ENCODE measurements around the gene INAVA.

The INAVA gene

GRCh38 chr1:200866521-200866920 lies 28.2 kb upstream of the INAVA start:
- H3K9ac ChIP-seq (ENCODE audit: low read length), result peak overlapping the region; percentile 52
- peak; percentile 98 for DNase-seq
- H3K9me2 ChIP-seq (replicated peaks; ENCODE audit: insufficient read depth, low read length), result no peaks in the 10 kb centered on the region

GRCh38 chr1:200867018-200867811 lies 27.5 kb upstream of the INAVA start:
- Histone ChIP-seq H3K9me3 (replicated peaks; ENCODE audit: insufficient read depth, low read length) (no peaks in the 10 kb centered on the region), H3K27me3 (replicated peaks; ENCODE audit: insufficient read depth, low read length) (no peaks in the 10 kb centered on the region), H4K20me1 (ENCODE audit: insufficient read depth, low read length) (no peaks in the 10 kb centered on the region), H3K9me2 (replicated peaks; ENCODE audit: insufficient read depth, low read length) (no peaks in the 10 kb centered on the region), H3K36me3 (replicated peaks; ENCODE audit: insufficient read depth, low read length) (no peaks in the 10 kb centered on the region), H3F3A (ENCODE audit: insufficient read depth, low read length) (peaks cover 42% of the 10 kb centered on the region), H3K9ac (ENCODE audit: low read length) (peak overlapping the region; percentile 73), H2AFZ (ENCODE audit: low read length) (peak overlapping the region; percentile 24), H3K4me2 (ENCODE audit: low read depth, low read length) (peak overlapping the region; percentile 96), H3K4me1 (ENCODE audit: low read length) (peaks cover 56% of the 10 kb centered on the region), H3K79me2 (ENCODE audit: low read length) (no peaks in the 10 kb centered on the region), H3K4me3 (ENCODE audit: low read length) (peak overlapping the region; percentile 54), H3K27ac (ENCODE audit: low read length) (peak overlapping the region; percentile 91)
- TF ChIP-seq CTCF (IDR thresholded peaks at IDR 0.05; ENCODE audit: low read length) (no peak), EZH2phosphoT487 (IDR thresholded peaks at IDR 0.05; ENCODE audit: low read length) (no peak), EZH2 (optimal IDR thresholded peaks at IDR 0.05; ENCODE audit: low read depth, low read length) (no peak)
- peak; percentile 95 for DNase-seq

More at GRCh38 chr1:200866521-200866920, 28.2 kb upstream of the INAVA start:
- H3K4me2 ChIP-seq (ENCODE audit: low read depth, low read length), result peak overlapping the region; percentile 79
- no peaks in the 10 kb centered on the region for H3K79me2 ChIP-seq (ENCODE audit: low read length)
- no peaks in the 10 kb centered on the region for H3K36me3 ChIP-seq (replicated peaks; ENCODE audit: insufficient read depth, low read length)
- no peaks in the 10 kb centered on the region for H4K20me1 ChIP-seq (ENCODE audit: insufficient read depth, low read length)
- no peak overlapping the region for H2AFZ ChIP-seq (ENCODE audit: low read length)
- H3K4me1 ChIP-seq (ENCODE audit: low read length), result peaks cover 61% of the 10 kb centered on the region
- H3K27ac ChIP-seq (ENCODE audit: low read length), result peak overlapping the region; percentile 91
- peak overlapping the region; percentile 34; the same call in 1 of the 2 replicates for H3K4me3 ChIP-seq (ENCODE audit: low read length)
- TF ChIP-seq CTCF (IDR thresholded peaks at IDR 0.05; ENCODE audit: low read length) (no peak), EZH2phosphoT487 (IDR thresholded peaks at IDR 0.05; ENCODE audit: low read length) (no peak), EZH2 (optimal IDR thresholded peaks at IDR 0.05; ENCODE audit: low read depth, low read length) (no peak)
- no peaks in the 10 kb centered on the region for H3K27me3 ChIP-seq (replicated peaks; ENCODE audit: insufficient read depth, low read length)
- peaks cover 42% of the 10 kb centered on the region for H3F3A ChIP-seq (ENCODE audit: insufficient read depth, low read length)
- no peaks in the 10 kb centered on the region for H3K9me3 ChIP-seq (replicated peaks; ENCODE audit: insufficient read depth, low read length)

GRCh38 chr1:200869376-200869752 lies 25.3 kb upstream of the INAVA start:
- H3K4me3 ChIP-seq (ENCODE audit: low read length), result no peak overlapping the region
- no peak for DNase-seq
- no peaks in the 10 kb centered on the region for H3K9me2 ChIP-seq (replicated peaks; ENCODE audit: insufficient read depth, low read length)
- H3F3A ChIP-seq (ENCODE audit: insufficient read depth, low read length), result peaks cover 39% of the 10 kb centered on the region
- no peaks in the 10 kb centered on the region for H3K36me3 ChIP-seq (replicated peaks; ENCODE audit: insufficient read depth, low read length)
- H3K9ac ChIP-seq (ENCODE audit: low read length), result no peak overlapping the region
- H3K4me1 ChIP-seq (ENCODE audit: low read length), result peaks cover 43% of the 10 kb centered on the region
- no peaks in the 10 kb centered on the region for H3K27me3 ChIP-seq (replicated peaks; ENCODE audit: insufficient read depth, low read length)
- no peak overlapping the region for H3K4me2 ChIP-seq (ENCODE audit: low read depth, low read length)
- H3K79me2 ChIP-seq (ENCODE audit: low read length), result no peaks in the 10 kb centered on the region
- no peaks in the 10 kb centered on the region for H4K20me1 ChIP-seq (ENCODE audit: insufficient read depth, low read length)
- no peak overlapping the region for H3K27ac ChIP-seq (ENCODE audit: low read length)
- no peaks in the 10 kb centered on the region for H3K9me3 ChIP-seq (replicated peaks; ENCODE audit: insufficient read depth, low read length)
- TF ChIP-seq CTCF (IDR thresholded peaks at IDR 0.05; ENCODE audit: low read length) (no peak), EZH2 (optimal IDR thresholded peaks at IDR 0.05; ENCODE audit: low read depth, low read length) (no peak), EZH2phosphoT487 (IDR thresholded peaks at IDR 0.05; ENCODE audit: low read length) (no peak)
- no peak overlapping the region for H2AFZ ChIP-seq (ENCODE audit: low read length)

Data from MM.1S (cell line).